Measurements from ENCODE around the gene CDC42SE1. TPM values are rescaled to one million over a fixed set of nuclear protein-coding genes. Genes with fewer than 3 reads are reported as not detected.
A peak's percentile ranks its signal among the peaks of the same experiment; 100 is the strongest.

CDC42SE1 gene
- total RNA-seq, 1 donor from 2014 or later = 116 TPM

- no peak for FAIRE-seq
- Mint-ChIP-seq H3K4me1 (ENCODE audit: low read depth, unreplicated experiment) (peaks cover 29% of the 10 kb centered on the region), H3K27me3 (ENCODE audit: low read depth, unreplicated experiment) (no peaks in the 10 kb centered on the region), H3K27ac (ENCODE audit: unreplicated experiment) (no peak overlapping the region), H3K4me3 (ENCODE audit: unreplicated experiment) (peak overlapping the region; percentile 16), H3K36me3 (ENCODE audit: low read depth, unreplicated experiment) (no peaks in the 10 kb centered on the region), H3K9me3 (ENCODE audit: unreplicated experiment) (no peaks in the 10 kb centered on the region)
- H3K4me3 ChIP-seq (ENCODE audit: insufficient read depth, low read depth, low read length) = no peak overlapping the region
- H3K79me2 ChIP-seq (ENCODE audit: insufficient read depth, low read length) = peaks cover 3% of the 10 kb centered on the region
- H3K27me3 ChIP-seq (ENCODE audit: insufficient read depth, low read length) = no peaks in the 10 kb centered on the region
- no peak for TF ChIP-seq EZH2 (IDR thresholded peaks at IDR 0.05; ENCODE audit: insufficient read depth, low read length)
- TF ChIP-seq, protein P1, sequence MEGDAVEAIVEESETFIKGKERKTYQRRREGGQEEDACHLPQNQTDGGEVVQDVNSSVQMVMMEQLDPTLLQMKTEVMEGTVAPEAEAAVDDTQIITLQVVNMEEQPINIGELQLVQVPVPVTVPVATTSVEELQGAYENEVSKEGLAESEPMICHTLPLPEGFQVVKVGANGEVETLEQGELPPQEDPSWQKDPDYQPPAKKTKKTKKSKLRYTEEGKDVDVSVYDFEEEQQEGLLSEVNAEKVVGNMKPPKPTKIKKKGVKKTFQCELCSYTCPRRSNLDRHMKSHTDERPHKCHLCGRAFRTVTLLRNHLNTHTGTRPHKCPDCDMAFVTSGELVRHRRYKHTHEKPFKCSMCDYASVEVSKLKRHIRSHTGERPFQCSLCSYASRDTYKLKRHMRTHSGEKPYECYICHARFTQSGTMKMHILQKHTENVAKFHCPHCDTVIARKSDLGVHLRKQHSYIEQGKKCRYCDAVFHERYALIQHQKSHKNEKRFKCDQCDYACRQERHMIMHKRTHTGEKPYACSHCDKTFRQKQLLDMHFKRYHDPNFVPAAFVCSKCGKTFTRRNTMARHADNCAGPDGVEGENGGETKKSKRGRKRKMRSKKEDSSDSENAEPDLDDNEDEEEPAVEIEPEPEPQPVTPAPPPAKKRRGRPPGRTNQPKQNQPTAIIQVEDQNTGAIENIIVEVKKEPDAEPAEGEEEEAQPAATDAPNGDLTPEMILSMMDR (IDR thresholded peaks at IDR 0.05; ENCODE audit: insufficient read depth, low read depth, low read length) = no peak
- no peaks in the 10 kb centered on the region for H3K9me3 ChIP-seq (ENCODE audit: insufficient read depth, low read depth, low read length)
- H3K4me1 ChIP-seq (ENCODE audit: insufficient read depth, low read length) = peaks cover 39% of the 10 kb centered on the region
- no peaks in the 10 kb centered on the region for H3K36me3 ChIP-seq (ENCODE audit: insufficient read depth, low read length)
- H3K4me2 ChIP-seq (ENCODE audit: low read length) = peak overlapping the region; percentile 28
- H2AFZ ChIP-seq (ENCODE audit: low read depth, low read length) = no peak overlapping the region
- no peak for DNase-seq (ENCODE audit: low read depth)
- H4K20me1 ChIP-seq (ENCODE audit: insufficient read depth, low read length) = no peaks in the 10 kb centered on the region
- no peak overlapping the region for H3K27ac ChIP-seq (ENCODE audit: low read depth, low read length)
- H3K9ac ChIP-seq (ENCODE audit: low read length) = no peak overlapping the region
Observed at GRCh38 chr1:151011154-151011850, 48.1 kb downstream of the CDC42SE1 start.

DNA sequence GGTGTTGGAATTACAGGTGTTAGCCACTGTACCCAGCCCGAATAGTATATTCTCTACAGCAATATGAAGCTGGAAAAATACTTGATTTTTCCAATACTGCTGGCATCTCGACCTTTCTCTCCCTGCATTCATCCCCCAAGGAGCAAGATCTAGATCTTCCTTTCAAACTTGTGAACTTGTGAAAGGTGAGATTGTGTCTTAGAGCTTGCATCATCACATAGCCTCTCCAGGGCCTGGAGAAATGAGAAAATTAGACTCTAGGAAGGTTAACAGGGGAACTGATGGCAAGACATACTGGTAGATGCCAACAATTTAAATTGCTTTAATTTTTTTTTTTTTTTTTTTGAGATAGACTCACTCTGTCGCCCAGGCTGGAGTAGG lies 49.1 kb downstream of the CDC42SE1 start:
- no peak overlapping the region for H3K27ac ChIP-seq (ENCODE audit: low read depth, low read length)
- H3K4me1 ChIP-seq (ENCODE audit: insufficient read depth, low read length) = peaks cover 49% of the 10 kb centered on the region
- H2AFZ ChIP-seq (ENCODE audit: low read depth, low read length) = no peak overlapping the region
- H3K4me3 ChIP-seq (ENCODE audit: insufficient read depth, low read depth, low read length) = no peak overlapping the region
- no peak for DNase-seq (ENCODE audit: low read depth)
- no peaks in the 10 kb centered on the region for H3K36me3 ChIP-seq (ENCODE audit: insufficient read depth, low read length)
- no peaks in the 10 kb centered on the region for H3K27me3 Mint-ChIP-seq (ENCODE audit: low read depth, unreplicated experiment)
- H3K9me3 ChIP-seq (ENCODE audit: insufficient read depth, low read depth, low read length) = no peaks in the 10 kb centered on the region
- H3K4me1 Mint-ChIP-seq (ENCODE audit: low read depth, unreplicated experiment) = peaks cover 35% of the 10 kb centered on the region
- peaks cover 1% of the 10 kb centered on the region for H3K36me3 Mint-ChIP-seq (ENCODE audit: low read depth, unreplicated experiment)
- H4K20me1 ChIP-seq (ENCODE audit: insufficient read depth, low read length) = no peaks in the 10 kb centered on the region
- no peak overlapping the region for H3K9ac ChIP-seq (ENCODE audit: low read length)
- H3K4me3 Mint-ChIP-seq (ENCODE audit: unreplicated experiment) = no peak overlapping the region
- H3K79me2 ChIP-seq (ENCODE audit: insufficient read depth, low read length) = peaks cover 6% of the 10 kb centered on the region
- no peak overlapping the region for H3K4me2 ChIP-seq (ENCODE audit: low read length)
- no peaks in the 10 kb centered on the region for H3K9me3 Mint-ChIP-seq (ENCODE audit: unreplicated experiment)
- H3K27me3 ChIP-seq (ENCODE audit: insufficient read depth, low read length) = no peaks in the 10 kb centered on the region
- no peak overlapping the region for H3K27ac Mint-ChIP-seq (ENCODE audit: unreplicated experiment)
- no peak for FAIRE-seq
- TF ChIP-seq EZH2 (IDR thresholded peaks at IDR 0.05; ENCODE audit: insufficient read depth, low read length) = no peak
- TF ChIP-seq, protein P1 (IDR thresholded peaks at IDR 0.05; ENCODE audit: insufficient read depth, low read depth, low read length) = no peak

- H3K36me3 Mint-ChIP-seq (ENCODE audit: low read depth, unreplicated experiment) = peaks cover 1% of the 10 kb centered on the region
- DNase-seq (ENCODE audit: low read depth) (no peak), FAIRE-seq (no peak)
- H3K36me3 ChIP-seq (ENCODE audit: insufficient read depth, low read length) = no peaks in the 10 kb centered on the region
- TF ChIP-seq EZH2 (IDR thresholded peaks at IDR 0.05; ENCODE audit: insufficient read depth, low read length) = no peak
- TF ChIP-seq, protein P1 (IDR thresholded peaks at IDR 0.05; ENCODE audit: insufficient read depth, low read depth, low read length) = no peak
- H4K20me1 ChIP-seq (ENCODE audit: insufficient read depth, low read length) = no peaks in the 10 kb centered on the region
- H3K9ac ChIP-seq (ENCODE audit: low read length) = peak overlapping the region; percentile 95
- peak overlapping the region; percentile 95 for H3K4me3 Mint-ChIP-seq (ENCODE audit: unreplicated experiment)
- H3K4me3 ChIP-seq (ENCODE audit: insufficient read depth, low read depth, low read length) = peak overlapping the region; percentile 76
- H3K27ac Mint-ChIP-seq (ENCODE audit: unreplicated experiment) = no peak overlapping the region
- H3K27me3 Mint-ChIP-seq (ENCODE audit: low read depth, unreplicated experiment) = no peaks in the 10 kb centered on the region
- H3K4me1 Mint-ChIP-seq (ENCODE audit: low read depth, unreplicated experiment) = peaks cover 37% of the 10 kb centered on the region
- H3K4me2 ChIP-seq (ENCODE audit: low read length) = peak overlapping the region; percentile 99
- peaks cover 50% of the 10 kb centered on the region for H3K4me1 ChIP-seq (ENCODE audit: insufficient read depth, low read length)
- no peaks in the 10 kb centered on the region for H3K27me3 ChIP-seq (ENCODE audit: insufficient read depth, low read length)
- no peaks in the 10 kb centered on the region for H3K9me3 ChIP-seq (ENCODE audit: insufficient read depth, low read depth, low read length)
- H3K79me2 ChIP-seq (ENCODE audit: insufficient read depth, low read length) = peaks cover 6% of the 10 kb centered on the region
- H3K9me3 Mint-ChIP-seq (ENCODE audit: unreplicated experiment) = no peaks in the 10 kb centered on the region
- H2AFZ ChIP-seq (ENCODE audit: low read depth, low read length) = no peak overlapping the region
- H3K27ac ChIP-seq (ENCODE audit: low read depth, low read length) = peak overlapping the region; percentile 85
Observed at GRCh38 chr1:151009674-151010345, 49.6 kb downstream of the CDC42SE1 start.

Measured in astrocyte (in vitro differentiated cells and primary cell).